ENCODE measurements around the gene FYN.

FYN gene

DNA sequence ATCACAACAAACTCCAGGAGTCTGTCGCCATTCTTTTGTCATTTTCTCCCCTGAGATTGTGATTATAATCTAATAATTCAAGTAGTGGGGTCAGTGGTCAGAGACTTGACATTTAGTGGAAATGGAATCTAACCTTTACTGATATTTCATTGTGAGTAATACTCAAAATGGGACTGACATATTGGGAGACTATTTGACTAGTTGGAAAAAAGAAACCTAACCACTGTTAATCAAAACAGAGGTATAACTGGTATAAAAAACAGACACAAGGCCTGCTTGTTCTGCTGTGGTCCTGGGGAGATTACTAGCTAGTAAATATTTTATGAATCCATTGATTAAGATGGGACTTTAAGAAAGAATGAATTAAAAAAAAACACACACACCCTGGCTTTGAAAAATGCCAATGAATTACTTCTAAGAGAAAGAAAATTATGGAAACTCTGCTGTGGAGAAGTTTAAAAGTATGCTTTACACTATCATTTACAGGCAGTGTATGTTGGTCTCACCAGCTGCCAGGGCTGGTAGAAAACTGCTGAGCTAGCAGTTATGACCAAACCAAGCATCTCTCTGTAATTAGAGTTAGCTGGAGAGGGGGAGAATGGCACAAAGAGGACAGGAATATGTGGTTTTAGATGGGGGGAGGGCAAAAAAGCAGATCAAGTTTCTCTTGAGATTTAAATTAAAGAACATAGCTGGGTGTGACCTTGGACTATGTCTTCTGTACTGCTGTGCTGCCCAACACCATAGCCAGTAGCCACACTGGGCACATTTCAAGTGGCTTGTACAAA, 103.7 kb downstream of the FYN start:
- DNase-seq (ENCODE audit: low read depth) = no peak

DNA sequence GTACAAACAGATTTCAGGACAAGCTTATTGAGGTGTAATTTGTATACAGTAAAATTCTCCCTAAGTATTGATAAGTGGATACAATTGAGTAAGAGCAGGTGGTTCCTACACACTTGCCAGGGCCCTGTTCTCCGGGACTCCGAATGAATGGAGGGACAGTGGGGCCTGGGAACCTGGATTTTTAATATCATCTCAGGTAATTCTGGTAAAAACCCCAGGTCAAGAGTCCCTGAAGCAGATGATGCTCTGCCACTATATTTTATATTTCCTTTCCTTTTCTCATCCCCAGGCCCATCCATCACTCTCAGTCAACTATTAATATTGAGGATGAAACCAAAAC, 104.9 kb downstream of the FYN start:
- no peak for DNase-seq (ENCODE audit: low read depth)

DNA sequence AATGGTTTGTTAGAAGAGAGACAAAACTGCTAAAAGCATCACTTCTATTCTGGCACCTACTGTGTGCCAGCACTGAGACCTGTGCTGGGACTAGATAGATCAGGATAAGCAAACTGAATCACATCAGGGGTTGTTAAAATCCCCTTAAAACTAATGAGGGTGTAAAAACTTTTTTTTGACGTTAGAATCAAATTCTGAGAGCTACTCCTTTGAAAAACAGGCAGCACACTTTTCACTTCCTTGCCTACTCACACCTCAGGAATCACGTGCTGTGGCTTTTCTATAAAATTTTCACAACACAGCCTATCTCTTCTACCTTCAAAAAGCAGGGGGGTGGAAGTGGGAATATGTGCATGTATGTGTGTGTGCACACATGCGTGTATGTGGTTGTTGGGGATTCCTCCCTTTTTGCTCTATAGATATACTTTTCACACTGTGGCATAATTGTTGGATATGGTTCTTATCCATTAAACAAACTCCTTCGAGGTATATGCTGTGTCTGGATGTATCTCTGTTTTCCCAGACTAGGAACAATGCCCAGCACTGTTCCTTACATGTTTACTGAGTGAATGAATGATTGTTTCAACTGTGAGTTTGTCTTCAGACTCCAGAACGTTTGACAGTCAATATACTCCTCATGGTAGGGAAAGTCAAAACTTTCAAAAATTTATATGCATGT, 105.4 kb downstream of the FYN start:
- DNase-seq (ENCODE audit: low read depth) = no peak

DNA sequence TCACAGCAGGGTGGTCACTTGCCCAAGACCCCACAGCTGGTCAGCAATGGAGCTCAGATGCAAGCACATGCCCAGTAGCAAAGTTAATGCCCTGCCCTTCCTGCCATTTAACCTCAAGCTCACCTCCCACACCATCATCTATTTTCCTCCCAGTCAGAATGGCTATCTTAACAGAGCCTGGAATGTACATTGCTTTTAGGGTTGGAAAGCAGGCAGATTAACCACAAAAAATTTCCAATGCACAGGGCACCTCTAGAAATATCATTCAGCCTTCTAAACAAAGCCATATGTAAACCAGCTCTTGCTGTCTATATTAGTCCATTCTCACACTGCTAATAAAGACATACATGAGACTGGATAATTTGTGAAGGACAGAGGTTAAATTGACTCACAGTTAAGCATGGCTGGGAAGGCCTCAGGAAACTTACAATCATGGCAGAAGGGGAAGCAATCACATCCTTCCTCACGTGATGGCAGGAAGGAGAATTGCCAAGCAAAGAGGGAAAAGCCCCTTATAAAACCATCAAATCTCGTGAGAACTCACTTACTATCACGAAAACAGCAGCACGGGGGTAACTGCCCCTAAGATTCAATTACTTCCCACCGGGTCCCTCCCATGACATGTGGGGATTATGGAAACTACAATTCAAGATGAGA, 106.9 kb downstream of the FYN start:
- no peak for DNase-seq (ENCODE audit: low read depth)

DNA sequence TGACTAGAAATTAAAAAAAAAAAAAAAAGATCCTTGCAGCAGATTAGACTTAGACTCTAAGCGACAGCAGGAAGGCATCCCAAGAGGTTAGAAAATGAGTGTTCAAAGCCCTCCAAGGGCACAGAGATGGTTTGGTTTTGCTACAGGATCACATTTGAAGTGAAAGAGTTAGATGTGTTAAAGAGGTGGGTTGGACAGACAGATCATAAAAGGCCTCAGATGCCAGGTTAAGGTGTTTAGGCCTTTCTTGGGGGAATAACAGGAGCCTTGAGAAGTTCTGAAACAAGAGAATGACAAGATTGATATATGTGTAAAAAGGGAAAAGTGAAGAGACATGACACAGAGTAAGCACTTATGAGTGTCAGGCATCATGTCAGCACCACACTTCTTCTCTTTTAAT, 107.5 kb downstream of the FYN start:
- no peak for DNase-seq (ENCODE audit: low read depth)

DNA sequence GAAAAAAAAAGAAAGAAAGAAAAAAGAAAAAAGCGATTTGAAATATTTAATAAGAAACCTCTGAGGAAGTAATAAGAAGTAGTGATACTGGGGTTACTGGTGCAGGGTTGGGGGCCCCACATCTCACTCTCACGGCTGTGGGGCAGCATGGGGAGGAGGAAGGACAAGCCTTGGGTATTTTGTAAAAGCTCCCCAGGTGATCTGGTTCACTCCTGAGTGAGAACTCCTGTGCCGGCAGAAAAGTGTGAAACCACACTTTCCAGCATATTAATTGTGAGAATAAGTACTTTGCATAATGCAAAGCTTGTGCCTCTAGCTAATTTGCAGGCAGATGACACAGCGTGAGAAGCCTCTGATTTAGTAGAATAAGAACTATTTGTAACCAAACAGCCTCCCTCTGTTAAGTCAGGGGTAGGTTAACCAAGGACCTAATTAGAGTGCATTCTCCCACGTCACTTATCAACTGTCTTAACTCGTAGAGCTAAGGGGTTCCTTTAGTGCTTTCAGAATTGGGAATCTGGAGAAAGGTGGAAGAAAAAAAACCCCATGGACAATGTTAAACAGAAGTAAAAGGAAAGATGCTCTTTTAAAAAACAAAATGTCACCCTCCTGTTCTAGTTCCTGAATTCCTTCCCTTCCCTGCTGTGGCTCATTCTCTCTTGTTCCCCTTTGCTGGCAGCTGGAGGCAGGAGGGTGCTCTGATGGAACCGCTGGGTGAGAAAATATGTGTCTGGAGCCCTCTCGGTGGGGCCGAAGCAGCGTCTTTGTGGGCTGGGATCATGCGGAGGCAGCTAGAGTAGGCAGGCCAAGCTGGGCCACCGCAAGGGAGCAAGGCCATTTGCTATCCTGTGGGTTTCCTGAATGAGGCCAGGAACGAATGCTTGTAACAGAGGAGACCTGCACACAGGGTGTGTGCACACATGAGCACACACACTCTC, 108.7 kb downstream of the FYN start:
- DNase-seq (ENCODE audit: low read depth) = peak; percentile 33

DNA sequence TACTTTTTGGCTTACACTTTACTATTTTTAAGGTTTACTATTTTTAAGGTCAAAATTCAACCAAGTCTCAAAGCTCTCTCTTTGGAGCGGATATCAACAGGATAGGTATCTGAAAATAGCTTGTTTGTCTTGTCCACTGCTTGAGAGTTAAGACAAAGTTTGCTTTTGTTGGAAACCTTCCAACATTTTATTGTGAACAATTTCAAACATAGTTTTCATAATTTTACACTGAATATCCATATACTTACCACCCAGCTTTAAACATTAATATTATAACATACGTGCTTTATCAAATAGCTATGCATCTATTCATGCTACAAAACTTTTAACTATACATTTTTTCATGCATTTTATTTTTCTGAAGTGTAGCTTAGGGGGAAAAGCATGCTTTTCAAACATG, 109.9 kb downstream of the FYN start:
- DNase-seq (ENCODE audit: low read depth) = no peak

DNA sequence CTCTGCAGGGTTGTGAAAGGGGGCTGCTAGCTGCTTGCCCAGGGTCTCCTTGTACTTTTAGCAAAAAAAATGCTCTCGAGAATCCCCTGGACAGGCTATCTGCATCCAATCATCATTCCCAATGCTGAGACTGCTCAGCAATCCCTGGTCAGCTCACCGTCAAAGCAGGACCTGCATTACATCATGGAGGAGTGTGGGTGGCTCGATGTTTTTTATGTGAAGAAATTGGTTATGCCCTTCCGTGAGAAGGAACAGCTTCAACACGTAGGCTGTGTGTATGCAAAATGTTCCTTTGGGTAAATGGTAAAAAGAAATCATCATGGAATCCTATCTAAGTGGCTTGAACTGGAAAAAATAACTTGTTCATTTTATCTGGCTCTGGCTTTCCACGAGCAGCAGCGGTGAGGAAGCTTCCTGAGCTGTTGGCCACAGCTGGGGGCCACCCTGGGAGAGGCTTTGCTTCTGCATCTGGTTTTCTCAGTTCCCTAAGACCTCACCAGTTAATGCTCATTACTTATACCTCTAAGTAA, 111.4 kb downstream of the FYN start:
- DNase-seq (ENCODE audit: low read depth) = no peak

DNA sequence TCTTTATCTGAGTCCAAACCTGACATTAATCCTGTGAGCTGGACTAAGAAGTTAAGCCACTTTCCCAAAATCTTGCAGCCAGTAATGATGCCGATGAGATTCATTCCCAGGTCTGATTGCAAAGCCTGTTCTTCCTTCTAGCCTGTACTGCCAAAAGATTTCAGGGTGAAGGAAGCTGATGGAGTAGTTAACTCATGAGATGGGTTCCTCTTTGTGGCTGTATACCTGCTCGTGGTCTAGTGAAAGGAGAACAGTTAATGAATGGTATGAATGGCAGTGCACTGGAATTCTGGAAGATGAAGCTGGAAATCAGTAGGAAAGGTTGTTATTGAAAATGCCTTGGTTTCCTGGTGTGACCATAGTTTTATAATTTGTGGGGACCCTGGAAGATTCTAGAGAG, 112.0 kb downstream of the FYN start:
- no peak for DNase-seq (ENCODE audit: low read depth)

DNA sequence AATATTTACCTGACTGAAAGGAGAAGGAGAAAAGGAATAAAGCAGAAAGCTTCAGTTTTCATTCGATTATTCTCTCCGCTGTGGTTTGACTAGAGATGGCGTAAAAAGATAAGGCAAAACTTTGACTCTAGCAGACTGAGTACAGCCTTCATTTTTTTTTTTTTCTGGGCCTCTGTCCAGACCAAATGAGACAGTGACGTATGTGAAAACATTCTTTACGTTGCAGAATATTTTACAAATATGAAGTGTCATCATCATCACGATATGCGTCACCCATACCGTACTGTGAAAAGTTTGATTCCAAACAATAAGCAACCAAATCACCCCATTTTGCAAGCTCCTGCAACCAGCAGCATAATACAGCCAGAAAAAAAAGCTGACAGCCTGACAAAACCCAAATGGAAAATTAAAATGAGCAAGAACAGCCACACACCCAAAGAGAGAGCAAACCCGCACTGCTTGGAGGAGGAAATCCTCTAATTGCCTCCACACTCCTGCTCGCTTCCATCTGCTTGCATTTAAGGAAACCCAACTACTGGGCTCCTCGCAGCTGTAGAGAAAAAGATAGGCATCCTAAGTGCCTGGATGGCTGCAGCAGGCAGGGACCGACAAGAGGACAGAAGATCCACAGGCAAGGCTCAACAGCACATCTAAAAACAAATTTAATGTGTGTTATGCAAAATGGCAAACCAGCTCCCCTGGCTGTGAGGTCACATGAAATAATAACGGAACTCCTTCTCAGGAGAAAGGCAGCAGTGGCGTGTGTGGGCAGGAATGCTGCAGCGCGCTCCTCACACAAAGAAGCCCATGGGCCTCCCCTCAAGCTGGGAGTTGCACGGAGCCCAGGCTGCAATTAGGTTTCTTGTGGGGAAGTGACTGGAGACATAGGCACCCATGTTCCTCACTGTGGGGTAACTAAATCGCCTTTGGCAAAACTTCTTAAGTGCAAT, 113.1 kb downstream of the FYN start:
- DNase-seq (ENCODE audit: low read depth) = no peak

DNA sequence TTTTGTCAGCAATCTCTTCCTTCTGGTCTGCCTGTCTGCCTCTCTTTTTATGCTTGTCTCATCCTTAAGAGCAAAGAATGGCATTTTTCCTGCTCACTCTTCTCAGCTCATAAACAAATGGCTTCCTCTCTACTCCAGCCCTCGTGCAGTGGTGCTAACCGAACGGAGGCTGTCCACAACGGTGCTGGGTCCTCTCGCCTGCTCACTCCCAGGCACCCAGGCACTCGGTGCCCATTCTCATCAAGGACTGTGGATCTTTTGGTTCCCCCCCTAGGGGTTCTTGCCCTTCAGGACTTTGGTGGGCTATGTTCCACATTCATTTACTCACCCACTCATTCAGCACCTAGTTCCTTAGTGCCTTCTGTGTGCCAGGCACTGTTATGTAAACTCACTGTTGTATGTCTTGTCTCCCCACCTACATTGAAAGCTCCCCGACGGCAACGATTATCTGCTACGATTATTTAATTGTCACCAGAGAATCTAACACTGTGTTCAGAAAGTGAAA, 113.9 kb downstream of the FYN start:
- DNase-seq (ENCODE audit: low read depth) = no peak

DNA sequence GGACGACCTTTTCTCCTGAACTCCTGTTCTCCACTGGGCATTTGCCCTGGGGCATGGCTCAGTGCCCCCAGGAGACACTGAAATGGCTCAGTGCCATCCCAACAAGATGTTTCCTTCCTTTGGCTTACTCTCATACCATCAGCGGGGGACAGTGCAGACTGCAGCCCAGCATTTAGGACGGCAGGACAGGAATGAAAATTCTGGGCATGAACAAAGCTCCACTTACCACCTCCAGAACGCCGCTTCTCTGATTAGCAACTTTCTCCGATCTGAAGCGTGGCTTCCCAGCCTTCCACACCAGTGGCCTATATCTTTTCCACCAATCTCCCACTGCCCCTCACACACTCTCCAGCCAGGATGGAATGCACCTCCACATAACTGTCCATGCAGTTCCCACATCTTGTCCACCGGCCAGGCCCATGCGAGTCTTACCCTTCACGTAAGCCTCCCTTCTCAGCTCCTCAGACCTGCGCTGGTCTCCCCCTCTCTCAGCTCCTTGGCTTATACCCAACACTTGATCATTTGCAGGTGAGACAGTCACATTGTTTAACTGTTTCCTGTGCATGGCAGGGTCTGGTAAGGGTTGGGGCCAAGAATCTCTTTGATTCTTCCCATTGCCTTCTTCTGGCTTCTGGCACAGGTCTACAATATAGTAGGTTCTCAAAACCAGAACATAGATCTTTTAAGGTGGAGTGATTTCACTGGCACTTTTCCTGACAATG, 114.5 kb downstream of the FYN start:
- no peak for DNase-seq (ENCODE audit: low read depth)

DNA sequence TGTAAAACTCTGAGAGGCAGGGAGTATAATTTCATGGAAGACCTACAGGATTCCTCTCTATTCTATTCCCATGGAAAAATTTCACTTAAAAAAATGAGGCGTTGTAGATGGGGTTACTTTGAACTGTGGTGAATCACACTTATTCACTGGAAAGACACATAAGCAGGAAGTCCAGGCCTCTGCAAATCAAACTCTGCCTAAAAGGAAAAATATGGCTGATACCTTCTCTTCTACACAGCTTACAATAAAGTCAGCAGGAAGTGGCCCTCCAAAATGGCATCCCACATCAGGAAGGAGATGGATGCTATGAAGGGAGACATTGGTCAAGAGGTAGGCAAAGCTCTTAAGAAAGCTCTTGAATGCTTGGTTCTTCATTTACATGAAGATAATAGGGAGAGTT, 115.9 kb downstream of the FYN start:
- no peak for DNase-seq (ENCODE audit: low read depth)

DNA sequence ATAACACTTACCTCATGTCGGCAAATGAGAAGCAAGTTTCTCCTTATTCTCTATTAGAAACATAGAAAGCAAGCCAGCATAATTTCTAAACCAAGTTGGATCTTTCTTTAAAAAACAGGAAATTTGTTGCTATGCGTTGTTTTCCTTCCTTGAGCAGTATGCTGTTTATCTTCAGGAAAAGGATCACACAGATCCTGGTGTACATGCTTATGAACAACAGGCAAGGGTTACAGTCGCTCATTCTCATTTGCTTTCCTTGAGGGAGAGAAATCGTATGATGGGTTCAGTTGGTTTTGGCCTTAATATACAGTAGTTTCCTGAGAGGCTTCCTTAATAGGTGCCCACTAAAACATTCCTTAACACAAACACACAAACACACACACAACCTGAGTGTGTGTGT, 118.8 kb downstream of the FYN start:
- DNase-seq (ENCODE audit: low read depth) = no peak

DNA sequence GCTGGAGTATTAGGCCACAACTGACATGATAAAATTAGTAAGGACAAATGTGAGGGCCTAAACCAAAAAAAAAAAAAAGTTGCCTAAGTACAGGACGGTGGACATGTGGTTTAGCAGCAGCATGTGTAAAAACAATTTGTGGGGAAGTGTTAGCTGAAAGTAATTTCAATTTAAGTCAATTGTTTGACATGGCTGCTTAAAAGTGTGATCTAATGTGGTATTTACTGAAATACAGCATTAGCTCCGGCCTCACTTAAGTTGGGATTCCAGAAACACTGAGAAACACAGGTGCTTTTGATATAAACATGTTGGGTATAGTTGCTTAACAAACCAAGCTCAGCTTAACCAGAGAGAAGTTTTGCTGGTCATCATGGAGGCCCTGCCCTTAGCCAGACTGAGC, 119.7 kb downstream of the FYN start:
- DNase-seq (ENCODE audit: low read depth) = no peak

DNA sequence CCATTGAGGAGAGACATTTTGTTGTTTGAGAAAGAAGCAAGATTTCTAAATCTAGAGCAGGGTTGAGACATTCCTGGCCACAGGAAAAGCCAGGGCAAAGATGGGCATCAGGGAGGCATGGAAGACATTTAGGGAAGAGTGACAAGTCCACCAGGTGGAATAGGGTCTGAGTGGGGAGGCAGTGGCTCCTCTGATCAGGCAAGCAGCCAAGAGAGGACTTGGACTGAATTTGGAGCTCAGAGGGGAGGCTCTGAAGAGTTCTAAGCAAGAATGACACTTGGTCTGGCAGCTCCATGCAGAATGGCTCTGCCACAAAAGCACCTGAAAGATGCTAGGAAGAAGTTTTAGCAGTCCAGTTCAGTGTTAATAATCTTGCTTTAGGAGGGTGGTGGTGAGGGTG, 120.8 kb downstream of the FYN start:
- no peak for DNase-seq (ENCODE audit: low read depth)

DNA sequence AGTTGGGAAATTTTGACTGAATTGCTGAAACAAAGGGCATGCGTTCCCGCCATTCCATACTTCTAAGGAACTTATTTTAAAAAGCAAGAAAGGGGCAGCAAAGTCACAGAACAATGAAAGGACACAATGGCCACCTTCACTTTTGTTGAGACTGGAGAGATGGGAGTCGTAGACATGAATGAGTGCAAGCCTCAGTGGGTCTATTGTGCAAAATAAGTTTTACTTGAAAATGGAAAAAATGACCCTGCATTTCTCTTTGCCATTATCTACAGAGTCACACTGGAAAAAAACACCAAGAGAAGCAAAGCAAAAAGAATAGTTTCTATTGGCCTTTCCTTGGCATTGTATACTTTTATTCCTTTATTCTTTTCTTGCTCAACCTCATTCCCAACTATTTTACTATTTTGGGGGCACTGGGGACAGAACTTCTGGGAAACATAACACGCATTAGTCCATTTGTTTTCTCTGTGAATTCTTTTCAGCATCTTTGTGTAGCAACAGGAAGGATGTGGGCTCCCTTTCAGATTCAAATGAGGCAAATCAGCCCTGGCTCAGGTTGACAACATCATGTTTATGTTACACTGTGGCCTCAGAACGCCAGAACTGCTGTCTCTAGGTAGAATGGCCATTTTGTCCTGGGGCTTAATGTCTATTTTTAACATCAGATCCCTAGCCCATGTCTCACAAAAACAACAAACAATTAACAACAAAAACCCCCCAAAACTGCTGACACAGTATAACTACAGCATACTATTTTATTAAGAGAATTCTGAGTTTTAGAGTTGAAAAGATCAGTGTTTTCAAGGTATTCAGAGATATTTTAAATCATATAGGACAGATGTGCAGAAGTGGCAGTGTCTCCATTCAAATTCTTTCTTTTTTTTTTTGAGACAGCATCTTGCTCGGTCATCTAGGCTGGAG, 122.2 kb downstream of the FYN start:
- DNase-seq (ENCODE audit: low read depth) = peak; percentile 35

DNA sequence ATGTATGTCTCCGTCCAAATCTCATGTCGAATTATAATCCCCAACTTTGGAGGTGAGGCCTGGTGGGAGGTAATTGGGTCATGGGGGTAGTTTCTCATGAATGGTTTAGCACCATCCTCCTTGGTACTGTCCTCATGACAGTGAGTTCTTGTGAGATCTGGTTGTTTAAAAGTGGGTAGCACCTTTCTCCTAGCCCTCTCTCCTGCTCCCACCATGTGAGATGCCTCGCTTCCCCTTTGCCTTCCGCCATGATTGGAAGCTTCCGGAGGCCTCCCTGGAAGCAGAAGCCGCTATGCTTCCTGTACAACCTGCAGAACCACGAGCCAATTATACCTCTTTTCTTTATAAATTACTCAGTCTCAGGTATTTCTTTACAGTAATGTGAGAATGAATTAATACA, 123.1 kb downstream of the FYN start:
- DNase-seq (ENCODE audit: low read depth) = no peak

DNA sequence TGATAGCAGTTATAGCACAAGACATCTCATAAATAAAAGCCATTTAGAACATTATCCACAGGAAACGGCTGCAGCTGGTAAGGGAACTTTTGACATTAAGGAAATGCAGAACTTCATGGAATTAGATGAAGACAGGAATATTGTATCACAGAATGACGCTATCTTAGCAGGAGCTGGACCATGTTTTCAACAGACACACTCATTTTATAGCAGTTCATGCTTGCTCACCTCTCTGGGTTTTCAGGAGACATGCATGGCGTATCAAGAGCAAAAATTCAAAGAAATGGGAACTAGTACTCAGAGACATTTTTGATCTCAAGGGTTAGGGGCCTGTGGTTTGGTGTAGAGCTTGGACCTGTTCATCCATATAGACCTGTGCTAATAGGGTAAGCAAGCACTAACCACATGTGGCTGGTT, 125.0 kb downstream of the FYN start:
- no peak for DNase-seq (ENCODE audit: low read depth)

Data from activated T-helper 1 cell treated with Interleukin-2 at 50 U/mL for 16 hours (primary cell).